ENCODE measurements around the gene NSL1.

Gene NSL1

GRCh38 chr1:212683357-212683722 lies 108.2 kb downstream of the NSL1 start:
- peak; percentile 72 for DNase-seq

GRCh38 chr1:212680680-212681389 lies 110.7 kb downstream of the NSL1 start:
- DNase-seq, result no peak

- peak; percentile 58 for DNase-seq
These were observed 112.8 kb downstream of the NSL1 start for GRCh38 chr1:212678456-212679410.

- DNase-seq, result no peak
These were observed 114.0 kb downstream of the NSL1 start for GRCh38 chr1:212677573-212677972.

GRCh38 chr1:212677136-212677535 lies 114.4 kb downstream of the NSL1 start:
- DNase-seq, result no peak
